NT2/D1 (cell line): ENCODE data around the gene VNN1.

ENCODE experiments used
- SUZ12 ChIP-seq: IDR thresholded peaks from 2 replicates; pipeline ENCODE4 v1.6.1; 2011; ENCODE audit not compliant: insufficient read length, insufficient read depth; ENCODE audit errors: extremely low read depth
- YY1 ChIP-seq: IDR thresholded peaks from 2 replicates; pipeline ENCODE4 v1.6.1; 2011; ENCODE audit not compliant: insufficient read length, insufficient read depth

DNA sequence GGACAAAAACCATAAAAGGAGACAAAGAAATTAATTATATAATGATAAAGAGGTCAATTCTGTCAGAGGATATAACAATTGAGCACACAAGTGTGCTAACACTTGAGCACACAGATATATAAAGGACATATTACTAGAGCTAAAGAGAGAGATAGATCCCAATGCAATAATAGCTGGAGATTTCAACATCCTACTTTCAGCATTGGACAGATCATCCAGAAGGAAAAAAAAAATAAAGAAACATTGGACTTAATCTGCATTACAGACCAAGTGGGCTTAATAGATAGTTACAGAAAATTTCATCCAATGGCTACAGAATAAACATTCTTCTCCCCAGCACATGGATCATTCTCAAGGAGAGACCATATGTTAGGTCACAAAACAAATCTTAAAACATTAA is 9.9 kb downstream of the VNN1 start:
- no peak for TF ChIP-seq YY1
- TF ChIP-seq SUZ12, result no peak
